HG03460 (cell line): Measurements from ENCODE around the gene EXTL1.

ENCODE experiments used
- ATAC-seq: cut with Tn5 transposase; IDR thresholded peaks from one replicate; pipeline ENCODE4 v1.9.1; 2021; ENCODE audit not compliant: unreplicated experiment

Gene EXTL1

DNA sequence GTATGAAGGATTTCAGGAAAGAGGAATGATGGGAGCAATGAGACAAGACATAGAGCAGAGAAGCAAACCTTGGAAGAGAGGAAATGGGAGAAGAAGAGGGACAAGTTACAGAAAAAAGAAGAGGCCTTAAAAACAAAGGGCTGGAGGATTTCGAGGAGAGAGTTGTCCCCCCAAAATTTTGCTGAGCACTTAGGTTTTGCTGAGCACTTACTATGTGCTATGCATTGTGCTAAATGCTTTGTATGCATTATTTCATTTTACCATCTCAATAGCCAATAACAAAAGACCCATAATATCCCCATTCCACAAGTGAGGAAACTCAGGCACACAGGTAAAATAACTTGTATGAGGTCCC is 48.3 kb downstream of the EXTL1 start:
- no peak for ATAC-seq

DNA sequence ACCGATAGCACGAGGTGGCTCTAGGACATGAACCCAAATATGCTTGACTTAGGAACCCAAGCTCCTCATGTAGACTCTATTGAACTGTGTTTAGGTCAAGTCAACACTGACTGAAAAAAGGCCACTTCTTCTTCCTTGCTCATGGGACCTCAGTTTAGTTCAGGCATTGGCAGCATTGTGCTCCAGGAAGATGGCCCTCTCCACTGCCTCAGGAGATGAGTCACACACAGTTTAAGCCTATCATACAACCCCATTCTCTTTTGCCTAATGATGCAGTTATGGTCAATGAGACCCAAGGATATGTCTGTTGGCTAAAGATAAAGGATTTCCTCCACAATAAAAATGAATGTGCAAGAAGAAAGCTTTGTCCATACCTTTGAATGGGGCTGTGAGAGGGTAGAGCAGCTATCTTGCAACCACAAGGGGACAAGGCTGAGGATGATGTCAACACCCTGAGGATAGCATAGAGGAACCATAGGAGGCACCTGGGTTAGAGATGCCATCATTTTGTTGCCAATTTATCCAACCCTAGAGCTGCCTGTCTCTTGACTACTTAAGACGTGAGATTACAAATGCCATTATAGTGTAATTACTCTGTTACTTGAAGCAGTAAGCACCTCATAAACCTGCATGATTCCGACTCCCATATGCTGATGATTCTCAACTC is 48.9 kb downstream of the EXTL1 start:
- ATAC-seq, result no peak

DNA sequence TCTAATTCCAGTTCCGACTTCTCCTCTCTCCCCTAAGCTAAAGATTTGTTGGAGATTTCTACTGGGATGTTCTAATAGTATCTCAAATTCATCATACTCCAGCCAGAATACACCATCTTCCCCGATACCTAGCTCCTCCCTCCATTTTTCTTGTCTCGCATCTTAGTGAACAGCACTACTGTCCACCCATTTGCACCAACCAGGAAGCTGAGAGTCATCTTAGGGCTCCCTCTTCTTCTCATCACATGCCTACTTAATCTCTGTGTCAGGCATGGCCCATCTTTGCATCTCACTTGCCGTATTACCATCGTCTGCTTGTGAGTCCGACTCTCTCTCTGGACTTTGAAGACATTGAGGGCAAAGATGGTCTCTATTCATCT is 49.4 kb downstream of the EXTL1 start:
- no peak for ATAC-seq

DNA sequence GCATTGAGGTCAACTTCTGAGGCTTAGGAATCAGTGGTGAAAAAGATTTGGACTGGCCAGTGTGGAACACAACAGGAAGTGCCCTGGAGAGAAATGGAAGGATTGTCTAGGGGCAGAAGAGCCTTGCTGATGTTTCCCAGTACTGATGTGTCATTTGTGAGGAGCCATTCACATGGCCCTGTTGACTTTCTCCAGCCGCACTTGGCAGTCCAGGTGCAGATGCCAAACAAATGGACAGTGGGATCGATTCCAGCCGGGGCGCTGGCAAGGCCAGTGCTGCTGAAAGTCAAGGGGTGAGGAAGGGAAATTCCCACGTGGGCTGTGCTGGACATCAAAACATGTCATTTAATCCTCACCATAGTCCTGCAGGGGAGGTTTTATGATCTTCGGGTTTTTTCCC is 50.7 kb downstream of the EXTL1 start:
- ATAC-seq, result no peak

DNA sequence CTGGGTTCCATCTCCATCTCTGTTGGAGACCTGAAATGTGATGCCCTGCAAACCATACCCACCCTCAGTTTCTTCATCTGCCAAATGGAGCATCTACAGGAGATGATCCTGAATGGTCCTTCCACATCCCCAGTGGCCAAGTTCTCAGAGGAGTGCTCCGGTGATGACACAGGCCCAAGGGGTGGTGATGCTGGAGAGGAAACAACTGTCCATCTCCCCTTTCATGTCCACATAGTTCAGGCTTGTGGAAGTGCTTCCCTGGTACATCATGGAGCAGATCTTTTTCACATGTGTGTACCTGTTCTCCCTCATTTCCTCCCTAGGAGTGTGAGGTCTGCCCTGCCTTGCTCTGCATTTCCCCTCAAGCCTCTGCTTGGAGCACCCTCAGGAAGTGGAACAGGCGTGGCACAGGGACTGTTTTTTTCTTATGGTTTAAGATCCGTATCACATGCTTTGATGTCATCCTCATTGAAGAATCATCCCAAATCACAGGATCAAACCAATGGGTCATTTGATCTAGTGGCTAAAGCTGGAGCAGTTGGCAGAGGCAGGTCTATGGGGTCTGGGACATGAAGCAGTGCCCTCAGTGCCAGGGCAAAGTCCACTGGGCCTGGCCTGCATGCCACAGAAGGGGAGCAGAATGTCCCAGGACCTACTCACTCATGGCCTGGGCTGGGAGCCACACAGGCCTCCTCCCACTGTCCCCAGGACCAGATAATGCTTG is 54.0 kb downstream of the EXTL1 start:
- ATAC-seq, result no peak

GRCh38 chr1:26077524-26077923 is 55.9 kb downstream of the EXTL1 start:
- no peak for ATAC-seq

DNA sequence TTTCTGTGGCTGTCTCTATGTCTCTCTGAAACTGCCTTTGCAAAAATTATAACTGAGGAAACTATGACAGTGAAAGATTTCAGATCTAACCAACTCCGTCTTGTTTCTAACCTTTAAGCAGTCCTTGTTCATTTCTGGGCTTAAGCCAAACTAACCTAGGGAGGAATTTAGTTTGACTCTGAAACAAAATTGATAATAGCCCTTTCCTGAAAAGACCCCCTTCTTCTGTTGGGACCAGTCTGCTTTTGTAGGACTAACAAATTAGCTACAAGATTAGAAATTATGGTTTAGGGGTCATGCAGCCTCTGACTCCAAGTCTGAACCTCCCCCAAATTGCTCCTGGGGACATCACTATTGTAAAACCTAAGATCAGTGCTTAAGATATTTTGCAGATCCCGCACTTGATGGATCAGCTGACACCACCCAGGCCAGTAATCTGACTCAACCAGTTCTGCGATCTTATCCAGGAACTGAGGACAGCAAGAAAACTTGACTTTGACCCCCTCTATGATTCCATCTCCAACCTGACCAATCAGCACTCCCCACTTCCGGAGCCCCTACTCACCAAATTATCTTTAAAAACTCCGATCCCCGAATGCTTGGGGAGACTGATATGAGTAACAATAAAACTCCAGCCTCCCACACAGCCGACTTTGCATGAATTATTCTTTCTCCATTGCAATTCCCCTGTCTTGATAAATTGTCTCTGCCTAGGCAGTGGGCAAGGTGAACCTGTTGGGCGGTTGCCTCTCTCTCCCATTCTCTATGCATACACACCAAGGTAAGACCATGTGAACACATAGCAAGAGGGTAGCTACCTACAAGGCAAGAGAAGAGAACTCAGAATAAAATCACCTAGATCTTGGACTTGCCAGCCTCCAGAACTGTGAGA is 57.0 kb downstream of the EXTL1 start:
- no peak for ATAC-seq

DNA sequence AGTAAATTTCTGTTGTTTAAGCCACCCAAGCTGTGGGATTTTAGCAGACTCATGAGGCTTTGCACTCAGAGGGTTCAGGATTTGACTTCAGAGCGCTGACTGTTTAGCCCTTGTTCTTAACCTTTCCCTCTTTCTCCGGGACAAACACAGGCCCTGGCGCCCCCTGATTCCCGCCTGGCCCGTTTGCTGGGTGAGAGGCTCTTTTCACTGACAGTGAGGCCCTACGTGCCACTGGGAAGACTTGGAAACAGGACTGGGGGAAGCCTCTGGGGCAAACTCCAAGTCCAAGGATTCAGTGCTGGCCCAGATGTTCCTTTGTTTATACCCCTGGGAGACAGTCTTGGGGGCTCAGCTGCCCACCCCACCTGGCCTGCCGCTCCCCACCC is 57.6 kb downstream of the EXTL1 start:
- no peak for ATAC-seq

- no peak for ATAC-seq
Observed at GRCh38 chr1:26079960-26080814, 58.6 kb downstream of the EXTL1 start.

GRCh38 chr1:26081267-26082019 is 59.9 kb downstream of the EXTL1 start:
- no peak for ATAC-seq

- no peak for ATAC-seq
Observed at GRCh38 chr1:26082020-26082350, 60.4 kb downstream of the EXTL1 start.

DNA sequence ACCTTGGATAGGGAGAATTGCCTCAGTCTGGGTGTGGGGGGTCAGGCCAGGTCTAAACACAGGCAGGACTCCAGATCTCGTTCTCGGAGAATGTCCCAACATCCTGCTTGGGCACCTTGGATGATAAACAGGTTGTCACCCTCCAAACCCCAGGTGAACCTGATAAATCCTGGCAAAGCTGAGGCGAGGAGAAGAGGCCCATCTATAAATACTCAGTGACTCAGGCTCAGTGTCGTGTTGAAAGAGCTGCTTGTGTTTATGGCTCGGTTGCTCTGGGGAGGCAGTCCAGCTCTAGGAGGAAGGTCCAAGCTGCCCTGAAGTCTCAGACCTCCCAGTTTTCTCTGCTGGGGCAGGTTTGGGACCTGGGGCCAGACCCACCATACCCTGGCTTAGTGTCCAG is 61.6 kb downstream of the EXTL1 start:
- no peak for ATAC-seq

GRCh38 chr1:26084091-26084561 is 62.6 kb downstream of the EXTL1 start:
- no peak for ATAC-seq

GRCh38 chr1:26084844-26085243 is 63.3 kb downstream of the EXTL1 start:
- ATAC-seq, result no peak
